ENCODE measurements around the gene EPB41L1.

DNA sequence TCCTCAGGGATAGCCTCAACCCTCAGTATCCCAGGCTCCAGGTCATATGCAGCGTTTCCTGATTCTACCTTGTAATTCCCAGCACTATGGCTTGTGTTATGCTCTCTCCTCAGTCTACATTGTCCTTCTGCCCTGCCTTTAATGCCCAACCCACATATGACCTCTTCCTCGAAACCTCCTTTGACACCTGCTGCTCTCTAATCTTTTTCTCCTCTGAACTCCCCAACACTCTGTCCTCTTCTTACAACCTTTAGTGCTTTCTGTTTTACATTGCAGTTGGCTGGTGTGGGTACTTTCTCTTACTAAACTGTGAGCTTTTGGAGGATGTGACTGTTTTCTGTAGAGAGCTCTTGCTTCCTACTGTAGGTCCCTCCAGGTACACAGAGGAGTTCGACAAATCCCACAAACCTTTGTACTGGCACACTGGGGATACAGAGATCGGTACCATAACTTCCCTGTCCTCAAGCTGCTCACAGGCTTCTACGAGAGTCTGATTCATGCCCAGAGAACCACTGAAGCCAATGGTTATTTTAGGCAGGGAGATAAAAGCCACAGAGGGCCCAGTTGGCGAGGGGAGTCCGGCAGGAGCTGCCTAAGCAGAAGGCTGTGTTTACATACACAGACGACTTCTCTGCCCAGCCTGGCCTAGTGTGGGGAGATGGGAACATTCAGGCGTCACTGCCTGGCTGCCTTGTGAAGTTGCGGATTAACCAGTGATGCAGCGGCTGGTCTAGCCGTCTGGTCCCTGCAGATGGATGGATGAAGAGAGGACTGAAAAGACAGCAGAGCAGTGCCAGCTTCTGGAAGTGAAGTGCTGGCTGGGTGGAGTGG is 8.4 kb upstream of the EPB41L1 start:
- TF ChIP-seq POLR2AphosphoS5 (IDR thresholded peaks at IDR 0.05; ENCODE audit: low read depth, low read length) (no peak), RAD21 (IDR thresholded peaks at IDR 0.05; ENCODE audit: low read depth) (no peak), EZH2phosphoT487 (IDR thresholded peaks at IDR 0.05; ENCODE audit: borderline replicate concordance) (no peak), EZH2 (IDR thresholded peaks at IDR 0.05) (no peak), EGR1 (IDR thresholded peaks at IDR 0.05; ENCODE audit: low read depth) (no peak), POLR2A (IDR thresholded peaks at IDR 0.05; ENCODE audit: borderline replicate concordance, extremely low read depth, insufficient read depth, insufficient read length) (no peak), TCF7L2 (IDR thresholded peaks at IDR 0.05; ENCODE audit: borderline replicate concordance, extremely low read depth, insufficient read depth, insufficient read length) (no peak)
- TF ChIP-seq, protein P1, sequence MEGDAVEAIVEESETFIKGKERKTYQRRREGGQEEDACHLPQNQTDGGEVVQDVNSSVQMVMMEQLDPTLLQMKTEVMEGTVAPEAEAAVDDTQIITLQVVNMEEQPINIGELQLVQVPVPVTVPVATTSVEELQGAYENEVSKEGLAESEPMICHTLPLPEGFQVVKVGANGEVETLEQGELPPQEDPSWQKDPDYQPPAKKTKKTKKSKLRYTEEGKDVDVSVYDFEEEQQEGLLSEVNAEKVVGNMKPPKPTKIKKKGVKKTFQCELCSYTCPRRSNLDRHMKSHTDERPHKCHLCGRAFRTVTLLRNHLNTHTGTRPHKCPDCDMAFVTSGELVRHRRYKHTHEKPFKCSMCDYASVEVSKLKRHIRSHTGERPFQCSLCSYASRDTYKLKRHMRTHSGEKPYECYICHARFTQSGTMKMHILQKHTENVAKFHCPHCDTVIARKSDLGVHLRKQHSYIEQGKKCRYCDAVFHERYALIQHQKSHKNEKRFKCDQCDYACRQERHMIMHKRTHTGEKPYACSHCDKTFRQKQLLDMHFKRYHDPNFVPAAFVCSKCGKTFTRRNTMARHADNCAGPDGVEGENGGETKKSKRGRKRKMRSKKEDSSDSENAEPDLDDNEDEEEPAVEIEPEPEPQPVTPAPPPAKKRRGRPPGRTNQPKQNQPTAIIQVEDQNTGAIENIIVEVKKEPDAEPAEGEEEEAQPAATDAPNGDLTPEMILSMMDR (IDR thresholded peaks at IDR 0.05 in 2 of 3, conservative IDR thresholded peaks at IDR 0.05 in 1 of 3; ENCODE audit: borderline replicate concordance in 1 of 3, insufficient read depth in 1 of 3, low read depth in 2 of 3, low read length in 2 of 3): no peak
